Measurements from ENCODE around the gene SETBP1. TPM values are rescaled to one million over a fixed set of nuclear protein-coding genes. Genes with fewer than 3 reads are reported as not detected.

SETBP1 gene
- total RNA-seq, 4 donors from 2014 or later = 14.5 to 34.2 (median 19.3) TPM

DNA sequence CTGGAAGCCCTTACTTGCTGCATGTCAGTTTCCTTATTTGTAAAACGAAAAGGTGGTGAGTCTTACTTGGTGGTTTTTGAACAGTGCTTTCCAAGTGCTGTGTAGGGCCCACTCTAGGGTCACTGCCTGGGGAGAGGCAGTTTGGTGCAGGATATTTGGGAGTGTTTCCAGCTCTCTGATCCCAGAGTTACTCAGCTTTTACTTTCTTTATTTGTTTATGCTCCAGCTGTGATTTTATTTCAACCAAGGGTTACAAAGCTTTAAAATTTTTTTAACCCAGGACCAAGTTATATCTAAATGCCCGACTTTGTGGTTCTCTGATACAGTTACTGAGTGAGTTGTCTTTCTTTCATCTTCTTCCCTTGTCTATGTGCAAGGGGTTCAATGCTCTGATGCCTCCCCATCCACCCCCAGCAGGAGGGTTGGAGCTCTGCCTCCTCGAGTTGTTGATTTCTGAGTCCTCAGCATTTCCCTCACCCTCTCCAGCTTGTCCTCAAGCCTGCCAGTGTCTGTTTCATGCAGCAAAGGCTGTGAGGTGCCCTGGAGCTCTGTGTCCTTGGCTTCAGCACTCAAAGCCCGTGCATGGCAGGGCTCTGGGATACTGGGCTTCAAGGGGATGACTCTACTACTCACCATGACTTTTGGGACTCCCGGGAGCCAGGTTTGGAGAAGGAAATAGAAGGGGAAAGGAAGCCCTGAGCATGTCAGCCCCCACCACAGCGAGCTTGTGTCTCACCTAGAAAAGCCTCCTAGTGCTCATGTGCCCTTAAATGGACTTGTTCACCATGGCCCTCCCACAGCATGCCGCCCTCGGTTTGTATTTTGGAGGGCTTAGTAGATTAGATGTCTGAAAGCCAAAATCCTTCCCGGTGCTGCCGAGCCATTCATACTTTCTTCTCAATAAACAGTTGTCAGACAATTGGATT, 236.8 kb downstream of the SETBP1 start:
- TF ChIP-seq, protein P1, sequence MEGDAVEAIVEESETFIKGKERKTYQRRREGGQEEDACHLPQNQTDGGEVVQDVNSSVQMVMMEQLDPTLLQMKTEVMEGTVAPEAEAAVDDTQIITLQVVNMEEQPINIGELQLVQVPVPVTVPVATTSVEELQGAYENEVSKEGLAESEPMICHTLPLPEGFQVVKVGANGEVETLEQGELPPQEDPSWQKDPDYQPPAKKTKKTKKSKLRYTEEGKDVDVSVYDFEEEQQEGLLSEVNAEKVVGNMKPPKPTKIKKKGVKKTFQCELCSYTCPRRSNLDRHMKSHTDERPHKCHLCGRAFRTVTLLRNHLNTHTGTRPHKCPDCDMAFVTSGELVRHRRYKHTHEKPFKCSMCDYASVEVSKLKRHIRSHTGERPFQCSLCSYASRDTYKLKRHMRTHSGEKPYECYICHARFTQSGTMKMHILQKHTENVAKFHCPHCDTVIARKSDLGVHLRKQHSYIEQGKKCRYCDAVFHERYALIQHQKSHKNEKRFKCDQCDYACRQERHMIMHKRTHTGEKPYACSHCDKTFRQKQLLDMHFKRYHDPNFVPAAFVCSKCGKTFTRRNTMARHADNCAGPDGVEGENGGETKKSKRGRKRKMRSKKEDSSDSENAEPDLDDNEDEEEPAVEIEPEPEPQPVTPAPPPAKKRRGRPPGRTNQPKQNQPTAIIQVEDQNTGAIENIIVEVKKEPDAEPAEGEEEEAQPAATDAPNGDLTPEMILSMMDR (IDR thresholded peaks at IDR 0.05) = no peak
- DNase-seq (ENCODE audit: low spot score) = no peak
- no peak for ATAC-seq (ENCODE audit: low FRiP score)

DNA sequence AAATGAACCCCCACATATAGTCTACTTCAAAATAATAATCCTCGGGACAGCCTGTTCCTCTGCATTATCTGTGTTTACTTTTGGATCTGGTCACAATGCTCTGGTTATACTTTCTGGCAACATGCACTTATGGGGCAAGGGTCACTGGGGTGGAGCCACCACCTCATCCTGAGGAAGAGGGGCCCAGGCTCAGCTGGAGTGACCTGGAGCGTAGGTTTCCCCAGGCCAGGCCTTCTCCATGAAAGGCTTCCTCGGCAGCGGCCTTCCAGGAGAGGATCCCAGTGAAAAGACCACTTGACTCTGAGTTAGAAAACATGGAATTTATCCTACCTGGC, 237.4 kb downstream of the SETBP1 start:
- no peak for ATAC-seq (ENCODE audit: low FRiP score)
- DNase-seq (ENCODE audit: low spot score) = no peak
- TF ChIP-seq, protein P1 (IDR thresholded peaks at IDR 0.05) = no peak

DNA sequence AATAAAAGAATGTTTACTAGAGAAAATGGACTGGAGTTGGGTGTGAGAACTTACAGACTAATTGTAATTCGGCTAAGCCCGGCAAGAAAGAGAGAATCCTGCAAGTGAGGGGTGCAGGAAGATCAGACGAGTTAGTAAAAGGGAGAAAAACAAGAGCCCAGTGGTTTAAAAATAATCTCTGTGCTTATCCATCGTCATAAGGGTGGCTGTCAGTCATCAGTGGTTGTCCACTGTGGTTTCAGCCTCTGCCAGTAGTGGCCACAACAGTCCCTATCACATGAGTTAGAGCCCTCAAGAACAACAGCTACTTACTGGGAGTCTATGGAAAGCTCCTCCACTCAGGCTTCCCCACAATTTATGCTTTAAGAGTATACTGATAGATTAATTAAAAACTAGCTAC, 239.8 kb downstream of the SETBP1 start:
- no peak for ATAC-seq (ENCODE audit: low FRiP score)
- TF ChIP-seq, protein P1 (IDR thresholded peaks at IDR 0.05) = no peak
- no peak for DNase-seq (ENCODE audit: low spot score)

DNA sequence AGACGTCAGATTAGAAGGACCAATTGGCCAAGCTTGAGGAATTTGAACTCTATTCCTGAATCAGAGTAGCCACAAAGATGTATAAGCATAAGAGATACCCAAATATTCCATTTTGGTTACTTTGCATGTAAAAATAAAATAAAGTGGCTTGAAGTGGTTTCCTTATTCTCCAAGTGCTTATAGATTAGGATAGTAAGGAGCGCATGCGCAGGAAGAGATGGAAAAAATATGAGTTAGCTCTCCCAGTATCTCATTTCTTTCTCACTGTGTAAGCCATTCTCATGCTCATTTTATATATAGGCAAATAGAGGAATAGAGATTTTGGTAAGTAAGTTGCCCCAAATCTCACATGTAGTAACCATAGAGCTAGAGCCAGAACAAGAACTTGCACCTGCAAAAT, 241.3 kb downstream of the SETBP1 start:
- ATAC-seq (ENCODE audit: low FRiP score) = no peak
- DNase-seq (ENCODE audit: low spot score) = no peak
- TF ChIP-seq, protein P1 (IDR thresholded peaks at IDR 0.05) = no peak

DNA sequence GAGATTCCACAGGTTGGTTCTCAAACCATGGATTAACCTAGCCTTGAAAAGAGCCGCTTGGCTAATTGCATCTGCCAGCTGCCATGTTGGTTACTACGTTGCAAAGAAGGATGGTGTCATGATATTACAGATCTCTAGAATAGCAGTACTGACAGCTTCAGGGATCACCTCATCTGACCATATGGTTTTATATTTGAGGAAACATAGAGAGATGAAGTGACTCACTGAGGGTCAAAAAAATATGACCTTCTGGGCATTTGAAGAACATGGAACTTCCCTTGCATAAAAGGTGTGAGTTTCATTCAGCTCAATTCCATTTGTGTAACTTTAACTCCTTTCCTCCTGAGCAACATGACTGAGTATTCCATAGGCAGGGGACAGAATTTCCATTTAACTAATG, 242.3 kb downstream of the SETBP1 start:
- DNase-seq (ENCODE audit: low spot score) (no peak), ATAC-seq (ENCODE audit: low FRiP score) (no peak)
- TF ChIP-seq, protein P1 (IDR thresholded peaks at IDR 0.05) = no peak

DNA sequence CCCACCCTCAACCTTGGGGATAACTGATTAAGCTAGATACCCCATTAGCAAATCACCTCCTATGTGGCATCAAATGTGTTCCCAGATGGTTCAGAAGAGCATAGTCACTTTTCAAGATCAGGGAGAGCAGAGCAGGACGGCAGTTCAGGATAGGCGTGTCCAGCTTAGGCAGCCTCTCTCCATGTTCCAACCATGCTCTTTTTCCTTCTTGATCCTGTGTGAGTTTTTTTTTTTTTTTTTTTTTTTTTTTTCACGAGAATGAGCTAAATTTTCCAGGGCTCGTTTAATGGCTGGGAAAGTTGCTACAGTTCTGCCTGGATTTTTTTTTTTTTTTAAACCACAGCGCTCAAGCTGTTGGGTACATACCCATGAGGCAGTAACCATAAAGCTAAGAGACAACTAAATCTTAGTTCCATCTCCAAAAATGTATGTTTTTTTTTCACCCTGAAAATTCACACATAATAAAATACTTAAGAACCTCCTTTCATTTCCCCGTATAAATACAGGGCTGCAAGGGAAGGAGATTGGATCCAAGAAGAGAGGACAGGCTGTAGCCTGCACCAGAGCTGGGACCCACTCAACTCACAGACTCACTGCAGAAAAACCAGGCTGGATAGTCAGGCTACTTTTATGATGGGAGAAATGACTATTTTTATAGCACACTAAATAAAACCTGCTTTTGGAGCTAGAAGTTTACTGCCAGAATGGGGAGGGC, 244.3 kb downstream of the SETBP1 start:
- no peak for DNase-seq (ENCODE audit: low spot score)
- TF ChIP-seq, protein P1 (IDR thresholded peaks at IDR 0.05) = no peak
- ATAC-seq (ENCODE audit: low FRiP score) = no peak

Measured in omental fat pad (tissue), 4 donors.